ENCODE measurements around the gene PTCRA. TPM values are rescaled to one million over a fixed set of nuclear protein-coding genes. Genes with fewer than 3 reads are reported as not detected.
A peak's percentile ranks its signal among the peaks of the same experiment; 100 is the strongest.

PTCRA gene
- total RNA-seq, 1 experiment from 2014 or later: not detected

DNA sequence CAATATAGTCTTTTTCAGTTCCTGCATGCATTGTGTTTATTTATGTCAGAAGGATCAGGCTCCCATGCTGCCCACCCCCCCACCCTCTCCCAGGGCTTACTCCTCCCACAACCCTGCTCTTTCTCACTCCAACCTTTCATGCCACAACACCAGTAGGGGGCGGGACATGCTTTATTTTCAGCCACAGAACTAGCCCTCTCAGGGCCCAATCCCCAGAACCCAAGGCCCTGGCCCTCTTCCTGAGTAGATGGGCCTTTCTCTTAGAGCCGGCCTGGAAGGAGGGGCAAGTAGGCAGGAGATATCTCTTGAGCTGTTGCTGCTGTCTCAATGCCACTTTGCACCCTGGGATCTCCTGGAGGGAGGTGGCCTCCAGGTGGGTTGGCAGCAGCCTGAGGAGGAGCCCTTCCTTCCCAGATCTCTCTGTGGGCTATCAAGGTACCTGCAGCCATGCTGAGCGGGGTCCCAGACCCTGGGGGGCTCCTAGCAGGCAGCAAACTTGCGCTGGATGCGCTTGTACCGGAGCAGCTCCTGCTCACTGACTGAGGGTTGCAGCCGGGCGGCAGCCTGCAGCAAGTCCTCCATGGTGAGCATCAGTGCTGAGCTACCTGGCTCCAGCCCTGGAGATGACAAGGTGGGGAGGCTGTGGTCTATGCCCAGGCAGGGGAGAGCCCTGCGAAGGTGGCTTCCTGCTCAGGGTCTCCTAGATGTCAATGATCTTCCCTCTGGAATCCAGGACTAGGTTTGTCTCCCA lies 48.2 kb downstream of the PTCRA start:
- Histone ChIP-seq H3K9ac (ENCODE audit: low read length) (no peak overlapping the region), H3K4me3 (replicated peaks in 1 of 2; ENCODE audit: low read depth in 1 of 2, low read length in 2 of 2) (no peak overlapping the region), H3K36me3 (ENCODE audit: control insufficient read depth in 1 of 2, insufficient read depth in 2 of 2, low read length in 2 of 2) (peaks cover 0 to 3% of the 10 kb centered on the region in 2 experiments; a peak in 2 of 4 replicates), H3K4me1 (ENCODE audit: control insufficient read depth in 1 of 2, insufficient read depth in 2 of 2, low read length in 2 of 2) (peaks cover 10 to 17% of the 10 kb centered on the region in 2 experiments), H3K9me3 (ENCODE audit: control insufficient read depth in 1 of 2, insufficient read depth in 1 of 2, low read depth in 1 of 2, low read length in 2 of 2) (no peaks in the 10 kb centered on the region), H3K27ac (ENCODE audit: low read depth, low read length) (no peak overlapping the region), H3K9me2 (ENCODE audit: insufficient read depth) (no peaks in the 10 kb centered on the region), H4K20me1 (ENCODE audit: insufficient read depth) (no peaks in the 10 kb centered on the region), H3K79me2 (ENCODE audit: insufficient read depth, low read length) (no peaks in the 10 kb centered on the region), H3K27me3 (ENCODE audit: insufficient read depth, low read length) (no peaks in the 10 kb centered on the region), H3K4me2 (ENCODE audit: low read length) (no peak overlapping the region), H2AFZ (ENCODE audit: low read depth, low read length, poor library complexity, severe bottlenecking) (no peak overlapping the region)
- ChIA-PET RAD21 (ENCODE audit: low non-redundant PET in 1 of 2, low total read pairs in 2 of 2, uncharacterized antibody in 2 of 2, unreplicated experiment in 2 of 2) (no interaction called here), POLR2A (interaction anchor here (0.6 kb wide), 1 partner anchor 20 kb away, joined by 3 read pairs; the partner anchor contains the start of gene PPP2R5D), CTCF (interaction anchor here (2.1 kb wide), 1 partner anchor 179 kb away, joined by 9 read pairs; no protein-coding TSS in a partner anchor)
- DNase-seq (ENCODE audit: low read depth, low spot score) (no peak), ATAC-seq (peak; percentile 77)
- BruUV-seq (replicated peaks): TSS peak; percentile 28
- intact Hi-C loops (cut with micrococcal nuclease): loop anchor here (5.0 kb wide), 1 partner anchor 178 kb away; no protein-coding TSS in a partner anchor
- TF ChIP-seq RAD21 (IDR thresholded peaks at IDR 0.05; ENCODE audit: low read depth) (peak; percentile 75), SP1 (IDR thresholded peaks at IDR 0.05; ENCODE audit: low read depth) (no peak)
- TF ChIP-seq, protein P1, sequence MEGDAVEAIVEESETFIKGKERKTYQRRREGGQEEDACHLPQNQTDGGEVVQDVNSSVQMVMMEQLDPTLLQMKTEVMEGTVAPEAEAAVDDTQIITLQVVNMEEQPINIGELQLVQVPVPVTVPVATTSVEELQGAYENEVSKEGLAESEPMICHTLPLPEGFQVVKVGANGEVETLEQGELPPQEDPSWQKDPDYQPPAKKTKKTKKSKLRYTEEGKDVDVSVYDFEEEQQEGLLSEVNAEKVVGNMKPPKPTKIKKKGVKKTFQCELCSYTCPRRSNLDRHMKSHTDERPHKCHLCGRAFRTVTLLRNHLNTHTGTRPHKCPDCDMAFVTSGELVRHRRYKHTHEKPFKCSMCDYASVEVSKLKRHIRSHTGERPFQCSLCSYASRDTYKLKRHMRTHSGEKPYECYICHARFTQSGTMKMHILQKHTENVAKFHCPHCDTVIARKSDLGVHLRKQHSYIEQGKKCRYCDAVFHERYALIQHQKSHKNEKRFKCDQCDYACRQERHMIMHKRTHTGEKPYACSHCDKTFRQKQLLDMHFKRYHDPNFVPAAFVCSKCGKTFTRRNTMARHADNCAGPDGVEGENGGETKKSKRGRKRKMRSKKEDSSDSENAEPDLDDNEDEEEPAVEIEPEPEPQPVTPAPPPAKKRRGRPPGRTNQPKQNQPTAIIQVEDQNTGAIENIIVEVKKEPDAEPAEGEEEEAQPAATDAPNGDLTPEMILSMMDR (IDR thresholded peaks at IDR 0.05 in 2 of 3, conservative IDR thresholded peaks at IDR 0.05 in 1 of 3; ENCODE audit: borderline replicate concordance in 1 of 3, insufficient read depth in 1 of 3, low read depth in 2 of 3, low read length in 2 of 3): peak; percentile 42 to 52 (median 47); a peak in 5 of 6 replicates

DNA sequence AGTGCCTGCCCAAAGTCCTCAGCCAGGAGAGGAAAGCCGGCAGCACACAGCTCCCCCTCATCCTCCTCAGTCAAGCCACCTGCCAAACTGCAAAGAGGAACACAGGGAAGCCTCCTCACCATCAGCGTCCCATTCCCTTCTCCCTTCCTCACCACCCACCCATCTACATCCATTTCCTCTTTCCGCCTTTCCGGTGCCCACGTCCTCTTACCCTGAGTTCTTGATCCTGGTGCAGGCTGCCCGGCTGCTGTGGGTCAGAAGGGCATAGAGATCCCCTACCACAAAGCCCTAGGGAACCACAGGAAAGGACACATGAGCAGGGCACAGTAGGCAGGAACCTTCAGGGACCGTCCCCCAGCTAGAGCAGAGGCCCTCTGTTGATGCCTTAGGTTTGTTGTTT lies 50.7 kb downstream of the PTCRA start:
- POLR2A ChIA-PET: no interaction called here
- CTCF ChIA-PET: no interaction called here
- RAD21 ChIA-PET (ENCODE audit: low non-redundant PET in 1 of 2, low total read pairs in 2 of 2, uncharacterized antibody in 2 of 2, unreplicated experiment in 2 of 2): no interaction called here

More for the DNA sequence above, 50.7 kb downstream of the PTCRA start:
- DNase-seq (ENCODE audit: low read depth, low spot score) (no peak), ATAC-seq (no peak)
- no peak for TF ChIP-seq FOSL1 (IDR thresholded peaks at IDR 0.05; ENCODE audit: low read depth)
- TF ChIP-seq CEBPB (IDR thresholded peaks at IDR 0.05; ENCODE audit: low read depth): no peak
- TF ChIP-seq, protein P2, sequence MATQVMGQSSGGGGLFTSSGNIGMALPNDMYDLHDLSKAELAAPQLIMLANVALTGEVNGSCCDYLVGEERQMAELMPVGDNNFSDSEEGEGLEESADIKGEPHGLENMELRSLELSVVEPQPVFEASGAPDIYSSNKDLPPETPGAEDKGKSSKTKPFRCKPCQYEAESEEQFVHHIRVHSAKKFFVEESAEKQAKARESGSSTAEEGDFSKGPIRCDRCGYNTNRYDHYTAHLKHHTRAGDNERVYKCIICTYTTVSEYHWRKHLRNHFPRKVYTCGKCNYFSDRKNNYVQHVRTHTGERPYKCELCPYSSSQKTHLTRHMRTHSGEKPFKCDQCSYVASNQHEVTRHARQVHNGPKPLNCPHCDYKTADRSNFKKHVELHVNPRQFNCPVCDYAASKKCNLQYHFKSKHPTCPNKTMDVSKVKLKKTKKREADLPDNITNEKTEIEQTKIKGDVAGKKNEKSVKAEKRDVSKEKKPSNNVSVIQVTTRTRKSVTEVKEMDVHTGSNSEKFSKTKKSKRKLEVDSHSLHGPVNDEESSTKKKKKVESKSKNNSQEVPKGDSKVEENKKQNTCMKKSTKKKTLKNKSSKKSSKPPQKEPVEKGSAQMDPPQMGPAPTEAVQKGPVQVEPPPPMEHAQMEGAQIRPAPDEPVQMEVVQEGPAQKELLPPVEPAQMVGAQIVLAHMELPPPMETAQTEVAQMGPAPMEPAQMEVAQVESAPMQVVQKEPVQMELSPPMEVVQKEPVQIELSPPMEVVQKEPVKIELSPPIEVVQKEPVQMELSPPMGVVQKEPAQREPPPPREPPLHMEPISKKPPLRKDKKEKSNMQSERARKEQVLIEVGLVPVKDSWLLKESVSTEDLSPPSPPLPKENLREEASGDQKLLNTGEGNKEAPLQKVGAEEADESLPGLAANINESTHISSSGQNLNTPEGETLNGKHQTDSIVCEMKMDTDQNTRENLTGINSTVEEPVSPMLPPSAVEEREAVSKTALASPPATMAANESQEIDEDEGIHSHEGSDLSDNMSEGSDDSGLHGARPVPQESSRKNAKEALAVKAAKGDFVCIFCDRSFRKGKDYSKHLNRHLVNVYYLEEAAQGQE (IDR thresholded peaks at IDR 0.05; ENCODE audit: low read depth): no peak
- no peak for TF ChIP-seq SIN3A (IDR thresholded peaks at IDR 0.05; ENCODE audit: low read depth)
- TF ChIP-seq SP1 (IDR thresholded peaks at IDR 0.05; ENCODE audit: low read depth): no peak
- TF ChIP-seq, protein P3, sequence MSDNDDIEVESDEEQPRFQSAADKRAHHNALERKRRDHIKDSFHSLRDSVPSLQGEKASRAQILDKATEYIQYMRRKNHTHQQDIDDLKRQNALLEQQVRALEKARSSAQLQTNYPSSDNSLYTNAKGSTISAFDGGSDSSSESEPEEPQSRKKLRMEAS (IDR thresholded peaks at IDR 0.05): no peak
- TF ChIP-seq ZFX (IDR thresholded peaks at IDR 0.05): no peak
- no peak for TF ChIP-seq POLR2AphosphoS5 (IDR thresholded peaks at IDR 0.05; ENCODE audit: low read depth, low read length)
- TF ChIP-seq RAD21 (IDR thresholded peaks at IDR 0.05; ENCODE audit: low read depth): no peak
- no peak for TF ChIP-seq CBX3 (IDR thresholded peaks at IDR 0.05; ENCODE audit: low read depth)
- no peak for TF ChIP-seq YY1 (IDR thresholded peaks at IDR 0.05; ENCODE audit: extremely low read depth, insufficient replicate concordance, low read depth, low read length)
- TF ChIP-seq ELF1 (IDR thresholded peaks at IDR 0.05; ENCODE audit: borderline replicate concordance, low read depth): no peak
- Histone ChIP-seq H3K9me3 (ENCODE audit: control insufficient read depth in 1 of 2, insufficient read depth in 1 of 2, low read depth in 1 of 2, low read length in 2 of 2) (no peaks in the 10 kb centered on the region), H3K79me2 (ENCODE audit: insufficient read depth, low read length) (no peaks in the 10 kb centered on the region), H3K4me1 (ENCODE audit: control insufficient read depth in 1 of 2, insufficient read depth in 2 of 2, low read length in 2 of 2) (peaks cover 11 to 21% of the 10 kb centered on the region in 2 experiments), H3K9ac (ENCODE audit: low read length) (no peak overlapping the region), H3K36me3 (ENCODE audit: control insufficient read depth in 1 of 2, insufficient read depth in 2 of 2, low read length in 2 of 2) (peaks cover 0 to 3% of the 10 kb centered on the region in 2 experiments; a peak in 2 of 4 replicates), H3K4me3 (replicated peaks in 1 of 2; ENCODE audit: low read depth in 1 of 2, low read length in 2 of 2) (no peak overlapping the region), H4K20me1 (ENCODE audit: insufficient read depth) (no peaks in the 10 kb centered on the region), H3K9me2 (ENCODE audit: insufficient read depth) (no peaks in the 10 kb centered on the region), H3K27me3 (ENCODE audit: insufficient read depth, low read length) (no peaks in the 10 kb centered on the region), H3K4me2 (ENCODE audit: low read length) (no peak overlapping the region), H3K27ac (ENCODE audit: low read depth, low read length) (no peak overlapping the region), H2AFZ (ENCODE audit: low read depth, low read length, poor library complexity, severe bottlenecking) (no peak overlapping the region)
- intact Hi-C loops (cut with micrococcal nuclease): no loop called here
- no TSS peak for BruUV-seq (replicated peaks)
